Gastrocnemius medialis (tissue), 4 donors: ENCODE results near the gene LCLAT1.

ENCODE experiments used
- POLR2A ChIP-seq, 2 donors: fragments of 450-650 bp; IDR thresholded peaks; one replicate each; pipeline ENCODE4 v1.6.1; 2017; ENCODE audit warnings: antibody characterized with exemption in 2 of 2, mild to moderate bottlenecking in 2 of 2, moderate library complexity in 2 of 2
- TF ChIP-seq, protein P1 (sequence below), 5 experiments: fragments of 450-650 bp in 3 of 5; fragments of 200-600 bp in 2 of 5; sonication (generic) in 2 of 5; IDR thresholded peaks in 4 of 5; conservative IDR thresholded peaks in 1 of 5; 1 replicate in 4 of 5; 2 replicates in 1 of 5; pipeline ENCODE4 v1.5.1; 2016 to 2019; ENCODE audit warnings: antibody characterized with exemption in 5 of 5, mild to moderate bottlenecking in 3 of 5, moderate library complexity in 3 of 5

DNA sequence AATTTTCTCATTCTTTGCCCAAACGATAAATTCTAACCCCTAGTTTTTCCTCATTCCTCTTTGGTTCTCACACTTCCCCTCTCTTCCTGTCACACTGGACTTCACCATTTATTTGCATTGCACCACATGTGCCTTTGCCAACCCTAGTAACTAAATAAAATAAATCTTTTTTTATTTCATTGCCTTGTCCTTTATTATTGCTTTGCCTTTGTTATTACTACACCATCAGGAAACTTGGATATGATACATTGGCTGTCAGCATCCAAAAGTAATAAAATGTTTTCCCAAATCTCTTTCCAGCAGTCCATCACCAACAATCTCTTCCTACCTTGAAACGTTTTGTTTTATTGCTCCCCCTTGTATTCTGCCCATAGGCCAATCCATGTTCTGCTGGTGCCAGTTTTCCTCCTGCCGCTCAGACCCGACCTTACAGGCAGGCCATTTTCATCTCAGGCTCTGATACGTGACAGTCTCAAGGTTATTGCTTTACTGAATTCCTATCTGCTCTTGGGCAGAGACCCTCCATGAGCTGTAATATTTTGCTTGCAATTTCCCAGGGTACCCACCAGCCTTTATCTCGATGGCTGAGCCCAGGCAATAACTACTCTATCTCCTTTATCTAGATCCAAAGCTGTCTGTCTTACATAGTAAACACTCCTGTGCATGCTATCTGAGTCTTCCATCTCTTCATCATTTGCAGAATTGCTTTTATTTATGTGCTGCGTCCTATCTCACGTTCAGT, 19.3 kb upstream of the LCLAT1 start:
- TF ChIP-seq, protein P1, sequence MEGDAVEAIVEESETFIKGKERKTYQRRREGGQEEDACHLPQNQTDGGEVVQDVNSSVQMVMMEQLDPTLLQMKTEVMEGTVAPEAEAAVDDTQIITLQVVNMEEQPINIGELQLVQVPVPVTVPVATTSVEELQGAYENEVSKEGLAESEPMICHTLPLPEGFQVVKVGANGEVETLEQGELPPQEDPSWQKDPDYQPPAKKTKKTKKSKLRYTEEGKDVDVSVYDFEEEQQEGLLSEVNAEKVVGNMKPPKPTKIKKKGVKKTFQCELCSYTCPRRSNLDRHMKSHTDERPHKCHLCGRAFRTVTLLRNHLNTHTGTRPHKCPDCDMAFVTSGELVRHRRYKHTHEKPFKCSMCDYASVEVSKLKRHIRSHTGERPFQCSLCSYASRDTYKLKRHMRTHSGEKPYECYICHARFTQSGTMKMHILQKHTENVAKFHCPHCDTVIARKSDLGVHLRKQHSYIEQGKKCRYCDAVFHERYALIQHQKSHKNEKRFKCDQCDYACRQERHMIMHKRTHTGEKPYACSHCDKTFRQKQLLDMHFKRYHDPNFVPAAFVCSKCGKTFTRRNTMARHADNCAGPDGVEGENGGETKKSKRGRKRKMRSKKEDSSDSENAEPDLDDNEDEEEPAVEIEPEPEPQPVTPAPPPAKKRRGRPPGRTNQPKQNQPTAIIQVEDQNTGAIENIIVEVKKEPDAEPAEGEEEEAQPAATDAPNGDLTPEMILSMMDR (IDR thresholded peaks at IDR 0.05 in 4 of 5, conservative IDR thresholded peaks at IDR 0.05 in 1 of 5), result no peak
- TF ChIP-seq POLR2A (IDR thresholded peaks at IDR 0.05), result no peak
